ENCODE results near the gene VTI1A.

Gene VTI1A

DNA sequence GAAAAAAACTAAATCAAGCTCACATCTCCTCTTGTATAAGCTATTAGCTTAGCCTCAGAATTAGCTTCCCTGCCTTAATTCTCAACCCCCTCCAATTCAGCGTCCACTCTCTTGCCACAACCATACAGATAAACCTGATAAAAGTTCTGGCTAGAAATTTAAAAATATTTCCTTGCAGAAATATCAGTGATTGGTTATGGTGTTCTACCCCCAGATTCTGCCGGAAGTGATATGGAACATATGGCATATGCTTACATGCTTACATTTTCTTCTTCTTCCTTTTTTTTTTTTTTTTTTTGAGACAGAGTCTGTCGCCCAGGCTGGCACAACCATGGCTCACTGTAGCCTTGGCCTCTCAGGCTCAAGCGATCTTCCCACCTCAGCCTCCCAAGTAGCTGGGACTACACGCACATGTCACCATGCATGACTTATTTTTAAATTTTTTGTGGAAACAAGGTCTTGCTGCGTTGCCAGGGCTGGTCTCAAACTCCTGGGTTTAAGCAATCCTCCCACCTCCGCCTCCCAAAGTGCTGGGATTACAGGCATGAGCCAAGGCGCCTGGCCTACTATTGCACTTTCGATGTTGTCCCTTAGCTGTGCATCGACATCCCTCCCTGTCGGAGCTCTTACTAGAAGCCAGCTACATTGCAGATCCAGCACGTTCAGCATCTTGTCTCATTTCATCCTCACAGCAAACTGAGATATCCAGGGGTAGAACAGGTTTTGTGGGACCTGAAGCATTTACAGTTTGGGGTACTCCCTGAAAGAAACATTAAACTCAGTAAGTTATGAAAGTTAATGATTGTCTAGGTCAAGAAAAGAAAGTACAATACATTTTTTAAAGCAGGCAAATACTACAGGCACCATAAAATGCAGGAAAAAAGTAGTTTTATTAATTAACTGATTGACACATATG is 297.4 kb downstream of the VTI1A start:
- no peak for DNase-seq (ENCODE audit: low read depth)
- H3K4me3 ChIP-seq (ENCODE audit: low read depth, low read length), result no peak overlapping the region

DNA sequence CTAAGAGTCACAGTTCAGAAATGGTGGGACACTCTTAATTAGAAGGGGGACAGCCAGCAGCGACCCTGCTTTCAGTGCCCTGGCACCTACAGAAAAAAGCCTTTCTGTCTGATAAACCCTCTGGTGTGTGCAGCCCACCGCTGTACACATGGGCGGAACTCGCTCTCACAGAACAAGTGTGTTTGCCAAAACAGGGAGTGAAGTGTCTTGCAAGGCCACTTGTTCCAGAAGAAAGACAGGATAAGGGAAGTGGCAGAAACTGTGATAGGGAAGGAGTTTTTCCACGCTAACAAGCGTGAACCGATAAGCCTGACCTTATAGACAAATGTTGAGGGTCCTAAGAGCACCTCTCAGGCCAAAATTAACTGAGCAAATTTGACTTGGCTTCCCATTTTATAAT is 299.3 kb downstream of the VTI1A start:
- no peak overlapping the region for H3K4me3 ChIP-seq (ENCODE audit: low read depth, low read length)
- DNase-seq (ENCODE audit: low read depth), result no peak
- TF ChIP-seq, protein P1, sequence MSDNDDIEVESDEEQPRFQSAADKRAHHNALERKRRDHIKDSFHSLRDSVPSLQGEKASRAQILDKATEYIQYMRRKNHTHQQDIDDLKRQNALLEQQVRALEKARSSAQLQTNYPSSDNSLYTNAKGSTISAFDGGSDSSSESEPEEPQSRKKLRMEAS (IDR thresholded peaks at IDR 0.05; ENCODE audit: low read depth, low read length), result no peak
- TF ChIP-seq, protein P2, sequence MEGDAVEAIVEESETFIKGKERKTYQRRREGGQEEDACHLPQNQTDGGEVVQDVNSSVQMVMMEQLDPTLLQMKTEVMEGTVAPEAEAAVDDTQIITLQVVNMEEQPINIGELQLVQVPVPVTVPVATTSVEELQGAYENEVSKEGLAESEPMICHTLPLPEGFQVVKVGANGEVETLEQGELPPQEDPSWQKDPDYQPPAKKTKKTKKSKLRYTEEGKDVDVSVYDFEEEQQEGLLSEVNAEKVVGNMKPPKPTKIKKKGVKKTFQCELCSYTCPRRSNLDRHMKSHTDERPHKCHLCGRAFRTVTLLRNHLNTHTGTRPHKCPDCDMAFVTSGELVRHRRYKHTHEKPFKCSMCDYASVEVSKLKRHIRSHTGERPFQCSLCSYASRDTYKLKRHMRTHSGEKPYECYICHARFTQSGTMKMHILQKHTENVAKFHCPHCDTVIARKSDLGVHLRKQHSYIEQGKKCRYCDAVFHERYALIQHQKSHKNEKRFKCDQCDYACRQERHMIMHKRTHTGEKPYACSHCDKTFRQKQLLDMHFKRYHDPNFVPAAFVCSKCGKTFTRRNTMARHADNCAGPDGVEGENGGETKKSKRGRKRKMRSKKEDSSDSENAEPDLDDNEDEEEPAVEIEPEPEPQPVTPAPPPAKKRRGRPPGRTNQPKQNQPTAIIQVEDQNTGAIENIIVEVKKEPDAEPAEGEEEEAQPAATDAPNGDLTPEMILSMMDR (IDR thresholded peaks at IDR 0.05; ENCODE audit: low read depth, low read length), result no peak
- TF ChIP-seq POLR2A (IDR thresholded peaks at IDR 0.05; ENCODE audit: extremely low read depth, insufficient read length) (no peak), MYC (IDR thresholded peaks at IDR 0.05; ENCODE audit: low read depth, low read length) (no peak)

More for the DNA sequence above, 297.4 kb downstream of the VTI1A start:
- no peak for TF ChIP-seq POLR2A (IDR thresholded peaks at IDR 0.05; ENCODE audit: extremely low read depth, insufficient read length)
- TF ChIP-seq, protein P1 (IDR thresholded peaks at IDR 0.05; ENCODE audit: low read depth, low read length), result no peak
- TF ChIP-seq, protein P2 (IDR thresholded peaks at IDR 0.05; ENCODE audit: low read depth, low read length), result no peak
- TF ChIP-seq MYC (IDR thresholded peaks at IDR 0.05; ENCODE audit: low read depth, low read length), result no peak

DNA sequence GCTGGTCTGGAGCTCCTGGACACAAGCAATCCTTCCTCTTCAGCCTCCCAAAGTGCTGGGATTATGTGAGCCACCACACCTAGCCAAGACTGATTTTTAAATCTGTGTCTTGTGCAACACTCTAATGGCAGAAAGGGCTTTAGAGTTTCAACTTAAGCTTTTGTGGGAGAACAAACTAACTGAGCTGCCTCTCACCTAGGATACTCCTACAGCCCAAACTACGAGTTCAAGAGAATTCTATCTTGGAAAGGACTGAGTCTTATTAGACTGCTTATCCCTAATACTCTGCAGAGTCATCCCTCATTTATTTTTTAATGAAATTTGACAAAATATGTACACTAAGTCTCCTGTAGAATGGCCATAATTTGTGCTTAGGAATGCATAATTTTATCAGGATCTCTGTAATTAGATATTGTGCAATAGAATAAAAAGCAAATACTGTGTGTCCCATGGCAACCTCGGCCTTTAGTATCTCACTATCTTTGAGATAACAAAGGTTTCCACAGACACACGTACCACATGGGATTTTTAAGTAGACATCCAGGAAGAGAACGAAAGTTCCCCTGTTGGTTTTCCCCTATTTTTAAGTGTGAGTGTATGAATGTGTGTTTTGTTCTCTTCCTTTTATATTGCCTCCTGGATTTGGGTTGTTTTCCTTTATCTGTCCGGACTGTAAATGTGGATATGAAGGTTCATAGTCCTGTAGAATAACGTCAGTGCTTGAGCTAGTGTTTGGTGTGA is 303.6 kb downstream of the VTI1A start:
- TF ChIP-seq MYC (IDR thresholded peaks at IDR 0.05; ENCODE audit: low read depth, low read length) (no peak), POLR2A (IDR thresholded peaks at IDR 0.05; ENCODE audit: extremely low read depth, insufficient read length) (no peak)
- TF ChIP-seq, protein P1 (IDR thresholded peaks at IDR 0.05; ENCODE audit: low read depth, low read length), result no peak
- TF ChIP-seq, protein P2 (IDR thresholded peaks at IDR 0.05; ENCODE audit: low read depth, low read length), result no peak
- DNase-seq (ENCODE audit: low read depth), result no peak
- no peak overlapping the region for H3K4me3 ChIP-seq (ENCODE audit: low read depth, low read length)

DNA sequence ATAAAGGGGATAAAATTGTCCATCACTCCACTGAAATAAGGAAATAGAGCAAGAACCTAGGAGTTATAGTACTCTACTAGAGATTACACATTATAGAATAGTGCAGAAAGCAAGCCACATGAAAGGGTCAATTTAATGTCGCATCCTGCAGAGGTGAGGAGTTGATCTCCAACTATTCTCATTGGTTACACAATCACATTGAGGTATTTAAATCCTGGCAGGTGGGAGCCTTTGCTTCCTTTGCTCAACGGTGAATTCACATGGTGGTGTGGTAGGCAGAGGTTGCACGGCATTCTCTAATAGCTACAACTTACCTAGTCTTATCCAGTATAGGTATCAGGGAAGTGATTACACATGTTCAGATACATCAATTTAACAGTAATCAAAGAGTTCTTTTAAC is 304.6 kb downstream of the VTI1A start:
- no peak for DNase-seq (ENCODE audit: low read depth)
- no peak overlapping the region for H3K4me3 ChIP-seq (ENCODE audit: low read depth, low read length)
- TF ChIP-seq, protein P1 (IDR thresholded peaks at IDR 0.05; ENCODE audit: low read depth, low read length), result no peak
- TF ChIP-seq MYC (IDR thresholded peaks at IDR 0.05; ENCODE audit: low read depth, low read length) (no peak), POLR2A (IDR thresholded peaks at IDR 0.05; ENCODE audit: extremely low read depth, insufficient read length) (no peak)
- TF ChIP-seq, protein P2 (IDR thresholded peaks at IDR 0.05; ENCODE audit: low read depth, low read length), result no peak

DNA sequence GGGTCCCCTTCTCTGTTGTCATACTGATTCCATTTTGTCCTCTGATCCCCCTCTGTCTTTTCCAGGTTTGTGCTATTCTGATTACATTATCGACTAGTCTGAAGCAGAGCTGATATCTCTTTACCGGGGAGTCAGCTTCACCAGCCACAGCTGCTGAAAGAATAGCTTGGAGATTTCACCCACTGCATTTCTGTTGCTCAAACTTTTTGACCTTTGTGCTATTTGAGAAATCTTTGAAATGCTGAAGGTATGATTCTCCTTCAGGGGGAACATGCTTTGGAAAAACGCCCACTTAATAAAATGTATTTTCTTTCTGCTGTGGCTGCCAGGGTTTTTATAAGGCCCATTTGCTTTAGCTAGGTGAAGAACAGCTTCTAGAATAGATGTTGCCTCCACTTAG is 305.3 kb downstream of the VTI1A start:
- DNase-seq (ENCODE audit: low read depth), result no peak
- H3K4me3 ChIP-seq (ENCODE audit: low read depth, low read length), result no peak overlapping the region
- TF ChIP-seq, protein P2 (IDR thresholded peaks at IDR 0.05; ENCODE audit: low read depth, low read length), result no peak
- TF ChIP-seq POLR2A (IDR thresholded peaks at IDR 0.05; ENCODE audit: extremely low read depth, insufficient read length), result no peak
- no peak for TF ChIP-seq MYC (IDR thresholded peaks at IDR 0.05; ENCODE audit: low read depth, low read length)

Data from NB4 (cell line).